SK-N-SH (cell line): Measurements from ENCODE around the gene TIMP2.

Source experiments
- CHD2 ChIP-seq: fragments of 150-350 bp; IDR thresholded peaks from 2 replicates; pipeline ENCODE4 v1.6.1; 2018; ENCODE audit warnings: low read length; ENCODE audit not compliant: partially characterized antibody
- EZH2phosphoT487 ChIP-seq: fragments of 200-600 bp; sonication (generic); IDR thresholded peaks from 2 replicates; pipeline ENCODE4 v1.6.1; 2017; ENCODE audit warnings: low read depth, mixed run types, mild to moderate bottlenecking, antibody characterized with exemption, moderate library complexity, borderline replicate concordance
- GABPA ChIP-seq: IDR thresholded peaks from 2 replicates; pipeline ENCODE4 v1.4.0; 2012; ENCODE audit warnings: low read depth, mild to moderate bottlenecking
- MXI1 ChIP-seq: IDR thresholded peaks from 2 replicates; pipeline ENCODE4 v1.6.1; 2012; ENCODE audit warnings: mild to moderate bottlenecking, low read depth, low read length, improper control_type of control experiment
- SIN3A ChIP-seq: IDR thresholded peaks from 2 replicates; pipeline ENCODE4 v1.6.1; 2012; ENCODE audit warnings: low read depth, mild to moderate bottlenecking, low read length, moderate library complexity, borderline replicate concordance
- TAF1 ChIP-seq: IDR thresholded peaks from 2 replicates; pipeline ENCODE4 v1.6.1; 2012; ENCODE audit warnings: low read depth, mild to moderate bottlenecking, low read length, moderate library complexity, borderline replicate concordance
- TF ChIP-seq, protein P1 (sequence below): fragments of 200-600 bp; sonication (generic); IDR thresholded peaks from 2 replicates; pipeline ENCODE4 v1.6.1; 2017; ENCODE audit warnings: antibody characterized with exemption, mild to moderate bottlenecking, moderate library complexity
- TF ChIP-seq, protein P2 (sequence below): fragments of 150-350 bp; IDR thresholded peaks from 2 replicates; pipeline ENCODE4 v1.6.1; 2017; ENCODE audit warnings: antibody characterized with exemption, low read length, low read depth, borderline replicate concordance

DNA sequence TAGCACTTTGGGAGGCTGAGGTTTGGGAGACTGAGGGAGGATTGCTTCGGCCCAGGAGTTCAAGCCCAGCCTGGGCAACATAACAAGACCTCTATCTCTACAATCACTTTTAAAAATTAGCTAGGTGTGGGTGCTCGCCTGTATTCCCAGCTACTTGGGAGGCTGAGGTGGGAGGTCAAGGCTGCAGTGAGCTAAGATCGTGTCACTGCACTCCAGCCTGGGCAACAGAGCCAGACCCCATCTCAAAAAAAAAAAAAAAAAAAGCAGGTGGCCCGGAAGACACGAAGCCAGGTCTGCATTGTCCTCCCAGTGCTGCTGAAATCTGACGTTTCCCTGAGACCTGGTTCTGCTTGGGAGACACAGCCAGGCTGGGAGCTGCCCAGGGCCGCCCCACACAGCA is 18.8 kb upstream of the TIMP2 start:
- TF ChIP-seq CHD2, result no peak
- no peak for TF ChIP-seq TAF1
- TF ChIP-seq, protein P1, sequence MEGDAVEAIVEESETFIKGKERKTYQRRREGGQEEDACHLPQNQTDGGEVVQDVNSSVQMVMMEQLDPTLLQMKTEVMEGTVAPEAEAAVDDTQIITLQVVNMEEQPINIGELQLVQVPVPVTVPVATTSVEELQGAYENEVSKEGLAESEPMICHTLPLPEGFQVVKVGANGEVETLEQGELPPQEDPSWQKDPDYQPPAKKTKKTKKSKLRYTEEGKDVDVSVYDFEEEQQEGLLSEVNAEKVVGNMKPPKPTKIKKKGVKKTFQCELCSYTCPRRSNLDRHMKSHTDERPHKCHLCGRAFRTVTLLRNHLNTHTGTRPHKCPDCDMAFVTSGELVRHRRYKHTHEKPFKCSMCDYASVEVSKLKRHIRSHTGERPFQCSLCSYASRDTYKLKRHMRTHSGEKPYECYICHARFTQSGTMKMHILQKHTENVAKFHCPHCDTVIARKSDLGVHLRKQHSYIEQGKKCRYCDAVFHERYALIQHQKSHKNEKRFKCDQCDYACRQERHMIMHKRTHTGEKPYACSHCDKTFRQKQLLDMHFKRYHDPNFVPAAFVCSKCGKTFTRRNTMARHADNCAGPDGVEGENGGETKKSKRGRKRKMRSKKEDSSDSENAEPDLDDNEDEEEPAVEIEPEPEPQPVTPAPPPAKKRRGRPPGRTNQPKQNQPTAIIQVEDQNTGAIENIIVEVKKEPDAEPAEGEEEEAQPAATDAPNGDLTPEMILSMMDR, result no peak
- TF ChIP-seq, protein P2, sequence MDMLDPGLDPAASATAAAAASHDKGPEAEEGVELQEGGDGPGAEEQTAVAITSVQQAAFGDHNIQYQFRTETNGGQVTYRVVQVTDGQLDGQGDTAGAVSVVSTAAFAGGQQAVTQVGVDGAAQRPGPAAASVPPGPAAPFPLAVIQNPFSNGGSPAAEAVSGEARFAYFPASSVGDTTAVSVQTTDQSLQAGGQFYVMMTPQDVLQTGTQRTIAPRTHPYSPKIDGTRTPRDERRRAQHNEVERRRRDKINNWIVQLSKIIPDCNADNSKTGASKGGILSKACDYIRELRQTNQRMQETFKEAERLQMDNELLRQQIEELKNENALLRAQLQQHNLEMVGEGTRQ, result no peak
- TF ChIP-seq EZH2phosphoT487, result no peak
- no peak for TF ChIP-seq SIN3A
- TF ChIP-seq GABPA, result no peak
- TF ChIP-seq MXI1, result no peak
